A673 (cell line): ENCODE data around the gene MACC1. TPM values are rescaled to one million over a fixed set of nuclear protein-coding genes. Genes with fewer than 3 reads are reported as not detected.

Source experiments
- BruUV-seq: library from RNA; stranded (reverse); fragments of 400-500 nt; replicated peaks from 2 replicates; lab custom pipeline; 2021; lab: Mats Ljungman, UMichigan
- CTCF ChIA-PET: fragments of 300-600 bp; sonication (Branson Sonifier 250); formaldehyde crosslinking; loops from one replicate; lab custom pipeline; 2022; ENCODE audit warnings: antibody characterized with exemption; lab: Charles Lee
- POLR2A ChIA-PET: fragments of 300-600 bp; sonication (Branson Sonifier 250); formaldehyde crosslinking; loops from one replicate; lab custom pipeline; 2022; ENCODE audit warnings: antibody characterized with exemption; ENCODE audit not compliant: low non-redundant PET; lab: Charles Lee
- DNase-seq: peaks from one replicate; pipeline ENCODE4 v3.0.0-alpha.2; 2015; ENCODE audit warnings: low spot score
- H3K27ac ChIP-seq: fragments of 200-600 bp; sonication (generic); 2 replicates; pipeline ENCODE4 v1.5.1; 2016; ENCODE audit warnings: mixed run types, low read depth, mild to moderate bottlenecking, mixed read lengths, antibody characterized with exemption, low read length; ENCODE audit not compliant: poor library complexity, severe bottlenecking
- H3K27me3 ChIP-seq: fragments of 200-600 bp; sonication (generic); replicated peaks from 2 replicates; pipeline ENCODE4 v1.6.1; 2017; ENCODE audit warnings: mixed run types, low read depth, mild to moderate bottlenecking, mixed read lengths, antibody characterized with exemption, low read length; ENCODE audit not compliant: insufficient read depth, poor library complexity
- H3K36me3 ChIP-seq: fragments of 200-600 bp; sonication (generic); 2 replicates; pipeline ENCODE4 v1.6.1; 2016; ENCODE audit warnings: mixed run types, mild to moderate bottlenecking, mixed read lengths, antibody characterized with exemption, low read length; ENCODE audit not compliant: insufficient read depth, poor library complexity, severe bottlenecking
- H3K4me1 ChIP-seq: fragments of 200-600 bp; sonication (generic); 2 replicates; pipeline ENCODE4 v1.6.1; 2017; ENCODE audit warnings: mixed run types, mild to moderate bottlenecking, mixed read lengths, antibody characterized with exemption, low read length; ENCODE audit not compliant: insufficient read depth, poor library complexity, severe bottlenecking
- H3K4me3 ChIP-seq: fragments of 200-600 bp; sonication (generic); 2 replicates; pipeline ENCODE4 v1.5.1; 2016; ENCODE audit warnings: low read depth, mixed run types, mild to moderate bottlenecking, mixed read lengths, low read length; ENCODE audit not compliant: poor library complexity, severe bottlenecking
- H3K9me3 ChIP-seq: fragments of 200-600 bp; sonication (generic); 2 replicates; pipeline ENCODE4 v1.6.1; 2016; ENCODE audit warnings: mixed run types, low read depth, mild to moderate bottlenecking, mixed read lengths, antibody characterized with exemption, low read length; ENCODE audit not compliant: poor library complexity, severe bottlenecking
- EZH2 ChIP-seq: fragments of 200-600 bp; sonication (generic); IDR thresholded peaks from 2 replicates; pipeline ENCODE4 v1.6.1; 2017; ENCODE audit warnings: borderline replicate concordance, low read depth, mild to moderate bottlenecking, mixed read lengths, antibody characterized with exemption, low read length; ENCODE audit not compliant: poor library complexity, severe bottlenecking
- intact Hi-C: fragments of 100-400 bp; cut with micrococcal nuclease; formaldehyde crosslinking; loops from one replicate; pipeline ENCODE4 v1.10.0; 2022; ENCODE audit not compliant: unreplicated experiment
- total RNA-seq: library from RNA; stranded (reverse); gene quantifications from 2 replicates; pipeline ENCODE4 v1.2.3, GENCODE V29; 2021
- TF ChIP-seq, protein P1 (sequence below): fragments of 300-800, 200-600 bp; sonication (generic); conservative IDR thresholded peaks from 2 replicates; pipeline ENCODE4 v1.5.1; 2017; ENCODE audit warnings: low read depth, mild to moderate bottlenecking, antibody characterized with exemption, low read length, moderate library complexity, mixed read lengths

Gene MACC1
- total RNA-seq, 1 experiment from 2014 or later: not detected

DNA sequence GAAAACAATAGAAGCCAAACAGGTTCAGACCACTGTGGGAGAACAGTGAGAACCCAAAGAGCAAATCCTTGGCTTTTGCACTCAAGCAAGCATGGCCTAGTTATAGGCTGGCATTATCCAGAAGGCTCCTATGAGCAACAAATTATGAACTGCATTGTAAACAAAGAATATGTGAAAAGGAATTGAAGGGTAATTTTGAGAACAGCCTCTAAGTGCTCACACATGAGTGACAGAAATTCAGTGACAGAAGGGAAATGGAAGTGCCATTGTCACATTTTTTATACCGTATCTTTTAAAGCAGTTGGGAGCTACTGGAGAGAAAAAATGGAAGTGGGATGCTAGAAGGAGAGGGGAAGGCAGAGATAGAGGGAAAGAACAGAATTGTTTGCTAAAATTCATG is 114.2 kb downstream of the MACC1 start:
- Histone ChIP-seq H3K9me3 (no peaks in the 10 kb centered on the region), H3K27ac (no peak overlapping the region), H3K4me3 (no peak overlapping the region), H3K27me3 (peaks cover 6% of the 10 kb centered on the region), H3K36me3 (no peaks in the 10 kb centered on the region), H3K4me1 (no peaks in the 10 kb centered on the region)
- CTCF ChIA-PET: no interaction called here
- no peak for DNase-seq
- intact Hi-C loops: no loop called here
- POLR2A ChIA-PET: no interaction called here
- TF ChIP-seq, protein P1, sequence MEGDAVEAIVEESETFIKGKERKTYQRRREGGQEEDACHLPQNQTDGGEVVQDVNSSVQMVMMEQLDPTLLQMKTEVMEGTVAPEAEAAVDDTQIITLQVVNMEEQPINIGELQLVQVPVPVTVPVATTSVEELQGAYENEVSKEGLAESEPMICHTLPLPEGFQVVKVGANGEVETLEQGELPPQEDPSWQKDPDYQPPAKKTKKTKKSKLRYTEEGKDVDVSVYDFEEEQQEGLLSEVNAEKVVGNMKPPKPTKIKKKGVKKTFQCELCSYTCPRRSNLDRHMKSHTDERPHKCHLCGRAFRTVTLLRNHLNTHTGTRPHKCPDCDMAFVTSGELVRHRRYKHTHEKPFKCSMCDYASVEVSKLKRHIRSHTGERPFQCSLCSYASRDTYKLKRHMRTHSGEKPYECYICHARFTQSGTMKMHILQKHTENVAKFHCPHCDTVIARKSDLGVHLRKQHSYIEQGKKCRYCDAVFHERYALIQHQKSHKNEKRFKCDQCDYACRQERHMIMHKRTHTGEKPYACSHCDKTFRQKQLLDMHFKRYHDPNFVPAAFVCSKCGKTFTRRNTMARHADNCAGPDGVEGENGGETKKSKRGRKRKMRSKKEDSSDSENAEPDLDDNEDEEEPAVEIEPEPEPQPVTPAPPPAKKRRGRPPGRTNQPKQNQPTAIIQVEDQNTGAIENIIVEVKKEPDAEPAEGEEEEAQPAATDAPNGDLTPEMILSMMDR: no peak
- BruUV-seq: no TSS peak

DNA sequence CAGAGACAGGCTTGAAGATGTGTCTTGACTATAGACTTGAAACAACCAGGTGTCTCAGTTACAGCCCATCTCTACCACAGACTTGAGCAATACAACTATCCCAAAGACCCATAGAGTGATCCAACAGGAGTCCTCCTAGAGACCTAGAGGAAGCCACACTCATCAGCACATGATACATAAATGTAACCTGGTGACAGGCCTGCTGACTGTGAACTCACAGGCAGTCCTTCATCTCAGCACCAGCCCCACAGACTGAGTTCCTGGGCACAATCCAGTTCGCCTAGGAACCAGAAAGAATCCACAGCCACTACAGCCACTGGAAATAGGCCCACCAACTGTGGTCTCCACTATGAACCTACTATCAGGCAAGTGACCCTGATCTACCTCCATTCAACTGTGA is 121.3 kb downstream of the MACC1 start:
- POLR2A ChIA-PET: no interaction called here
- Histone ChIP-seq H3K27me3 (no peaks in the 10 kb centered on the region), H3K4me1 (no peaks in the 10 kb centered on the region), H3K9me3 (no peaks in the 10 kb centered on the region), H3K36me3 (no peaks in the 10 kb centered on the region), H3K4me3 (no peak overlapping the region), H3K27ac (no peak overlapping the region)
- intact Hi-C loops: no loop called here
- no TSS peak for BruUV-seq
- no peak for DNase-seq
- TF ChIP-seq, protein P1: no peak
- TF ChIP-seq EZH2: no peak
- CTCF ChIA-PET: no interaction called here

DNA sequence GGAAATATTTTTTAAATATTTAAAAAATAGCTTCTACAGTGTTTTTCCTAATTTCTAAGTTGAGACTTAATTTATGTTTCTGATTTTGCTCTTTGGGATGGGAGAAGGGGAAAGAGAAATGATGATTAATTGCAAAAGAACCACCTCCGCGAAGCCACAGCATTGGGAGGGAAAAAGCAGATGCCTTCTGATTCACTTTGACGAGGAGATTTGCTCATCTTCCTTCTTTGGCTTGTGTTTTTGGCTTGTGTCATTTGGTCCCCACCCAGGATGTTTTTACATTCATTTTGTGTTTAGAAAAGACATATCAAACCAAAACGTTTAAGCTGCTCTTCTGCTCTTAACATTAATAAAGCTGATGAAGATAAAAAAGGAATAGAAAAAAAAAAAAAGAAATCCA is 121.7 kb downstream of the MACC1 start:
- intact Hi-C loops: no loop called here
- POLR2A ChIA-PET: no interaction called here
- BruUV-seq: no TSS peak
- H3K4me1 ChIP-seq: no peaks in the 10 kb centered on the region
- no peak for TF ChIP-seq EZH2
- TF ChIP-seq, protein P1: no peak
- no peak for DNase-seq
- H3K27me3 ChIP-seq: no peaks in the 10 kb centered on the region
- H3K27ac ChIP-seq: no peak overlapping the region
- no peaks in the 10 kb centered on the region for H3K9me3 ChIP-seq
- no peak overlapping the region for H3K4me3 ChIP-seq
- H3K36me3 ChIP-seq: no peaks in the 10 kb centered on the region
- CTCF ChIA-PET: interaction anchor here (0.6 kb wide), 1 partner anchor 416 kb away, joined by 3 read pairs; no protein-coding TSS in a partner anchor
